PC-3 (cell line): Measurements from ENCODE around the gene SLC6A17.

Experiments
- EZH2 ChIP-seq: fragments of 300-600 bp; sonication (generic); IDR thresholded peaks from one replicate; pipeline ENCODE4 v1.6.1; 2017; ENCODE audit warnings: antibody characterized with exemption, mild to moderate bottlenecking, low read length; ENCODE audit not compliant: unreplicated experiment
- EZH2phosphoT487 ChIP-seq: fragments of 300-600 bp; sonication (generic); IDR thresholded peaks from 2 replicates; pipeline ENCODE4 v1.6.1; 2018; ENCODE audit warnings: mild to moderate bottlenecking, antibody characterized with exemption, low read length, borderline replicate concordance
- TF ChIP-seq, protein P1 (sequence below): fragments of 300-600 bp; sonication (generic); conservative IDR thresholded peaks from 2 replicates; pipeline ENCODE4 v1.5.1; 2017; ENCODE audit warnings: antibody characterized with exemption, low read depth, mild to moderate bottlenecking, low read length

DNA sequence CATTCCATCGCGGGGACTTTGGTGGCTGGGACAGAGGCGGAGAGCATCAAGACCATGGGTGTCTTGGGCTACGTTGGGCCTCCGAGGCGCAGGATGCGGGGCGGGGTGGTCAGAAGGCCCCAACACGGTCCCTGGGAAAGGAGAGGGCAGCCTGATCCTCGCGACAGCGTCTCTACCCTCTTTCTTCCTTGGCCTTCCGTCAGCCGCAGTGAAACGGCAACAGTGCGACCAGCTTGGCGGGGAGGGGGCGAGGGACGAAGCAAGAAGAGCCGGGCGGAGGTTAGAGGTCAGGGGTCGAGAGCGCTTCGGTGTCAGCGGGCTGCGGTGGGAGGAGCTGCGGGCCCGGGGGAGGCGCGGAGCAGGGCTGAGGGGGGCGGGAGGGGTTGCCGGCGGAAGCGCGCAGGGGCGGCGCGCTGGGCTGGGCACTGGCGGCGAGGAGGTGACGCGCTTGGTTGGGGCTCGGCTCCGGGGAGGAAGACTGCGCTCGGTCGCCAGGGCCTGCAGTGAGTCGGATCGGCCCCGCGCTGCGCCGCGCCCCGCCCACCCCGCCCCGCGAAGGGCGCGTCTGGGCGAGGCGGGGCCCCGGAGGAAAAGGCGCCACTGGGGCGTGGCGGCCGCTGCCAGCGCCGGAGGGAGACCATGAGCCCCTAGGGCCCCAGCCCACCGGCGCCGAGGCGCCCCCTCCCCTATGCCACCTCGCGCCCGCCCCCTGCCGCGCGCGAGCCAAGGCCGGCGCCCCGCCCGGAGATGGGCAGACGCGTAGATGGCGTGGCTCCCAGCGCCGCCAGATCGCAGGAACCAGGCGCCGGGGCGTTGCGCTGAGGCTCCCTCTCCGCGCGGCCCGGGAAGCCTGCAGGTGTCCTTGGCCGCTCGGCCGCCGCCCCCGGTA, 59.7 kb downstream of the SLC6A17 start, which contains the start of gene KCNC4:
- TF ChIP-seq, protein P1, sequence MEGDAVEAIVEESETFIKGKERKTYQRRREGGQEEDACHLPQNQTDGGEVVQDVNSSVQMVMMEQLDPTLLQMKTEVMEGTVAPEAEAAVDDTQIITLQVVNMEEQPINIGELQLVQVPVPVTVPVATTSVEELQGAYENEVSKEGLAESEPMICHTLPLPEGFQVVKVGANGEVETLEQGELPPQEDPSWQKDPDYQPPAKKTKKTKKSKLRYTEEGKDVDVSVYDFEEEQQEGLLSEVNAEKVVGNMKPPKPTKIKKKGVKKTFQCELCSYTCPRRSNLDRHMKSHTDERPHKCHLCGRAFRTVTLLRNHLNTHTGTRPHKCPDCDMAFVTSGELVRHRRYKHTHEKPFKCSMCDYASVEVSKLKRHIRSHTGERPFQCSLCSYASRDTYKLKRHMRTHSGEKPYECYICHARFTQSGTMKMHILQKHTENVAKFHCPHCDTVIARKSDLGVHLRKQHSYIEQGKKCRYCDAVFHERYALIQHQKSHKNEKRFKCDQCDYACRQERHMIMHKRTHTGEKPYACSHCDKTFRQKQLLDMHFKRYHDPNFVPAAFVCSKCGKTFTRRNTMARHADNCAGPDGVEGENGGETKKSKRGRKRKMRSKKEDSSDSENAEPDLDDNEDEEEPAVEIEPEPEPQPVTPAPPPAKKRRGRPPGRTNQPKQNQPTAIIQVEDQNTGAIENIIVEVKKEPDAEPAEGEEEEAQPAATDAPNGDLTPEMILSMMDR = no peak
- TF ChIP-seq EZH2 = no peak
- no peak for TF ChIP-seq EZH2phosphoT487
